Glutamatergic neuron (in vitro differentiated cells): ENCODE data around the gene TECRL. TPM values are rescaled to one million over a fixed set of nuclear protein-coding genes. Genes with fewer than 3 reads are reported as not detected.

Source experiments
- DNase-seq: peaks from one replicate; pipeline ENCODE4 v3.0.0; 2022
- H3K27ac Mint-ChIP-seq: one replicate; pipeline ENCODE4 v1.8.0; 2020; ENCODE audit warnings: mild to moderate bottlenecking, mixed read lengths, inconsistent platforms; ENCODE audit not compliant: unreplicated experiment
- H3K27me3 Mint-ChIP-seq: one replicate; pipeline ENCODE4 v1.8.0; 2020; ENCODE audit warnings: mild to moderate bottlenecking, moderate library complexity, mixed read lengths, inconsistent platforms; ENCODE audit not compliant: unreplicated experiment
- H3K36me3 Mint-ChIP-seq: one replicate; pipeline ENCODE4 v1.8.0; 2020; ENCODE audit warnings: mild to moderate bottlenecking, mixed read lengths, inconsistent platforms; ENCODE audit not compliant: unreplicated experiment
- H3K4me1 Mint-ChIP-seq: one replicate; pipeline ENCODE4 v1.8.0; 2020; ENCODE audit warnings: mild to moderate bottlenecking, low read depth, mixed read lengths, inconsistent platforms; ENCODE audit not compliant: unreplicated experiment
- H3K4me3 Mint-ChIP-seq: one replicate; pipeline ENCODE4 v1.8.0; 2020; ENCODE audit warnings: mild to moderate bottlenecking, mixed read lengths, inconsistent platforms; ENCODE audit not compliant: unreplicated experiment
- H3K9me3 Mint-ChIP-seq: one replicate; pipeline ENCODE4 v1.8.0; 2020; ENCODE audit warnings: mild to moderate bottlenecking, moderate library complexity, mixed read lengths, inconsistent platforms; ENCODE audit not compliant: unreplicated experiment
- total RNA-seq: library from RNA; stranded (reverse); fragmentation: NEBNext Ultra II Directional; extraction: Animal tissue kit (Norgen Biotek cat#: 25700); gene quantifications from one replicate; pipeline ENCODE4 v1.2.1, GENCODE V29; 2021; ENCODE audit not compliant: unreplicated experiment
- TF ChIP-seq, protein P1 (sequence below): fragments of 200-600 bp; sonication (generic); IDR thresholded peaks from one replicate; pipeline ENCODE4 v1.5.0; 2021; ENCODE audit not compliant: partially characterized antibody, unreplicated experiment

Gene TECRL
- total RNA-seq, 1 donor from 2014 or later = not detected

- Mint-ChIP-seq H3K27ac (no peak overlapping the region), H3K36me3 (no peaks in the 10 kb centered on the region), H3K9me3 (no peaks in the 10 kb centered on the region), H3K4me1 (no peaks in the 10 kb centered on the region), H3K4me3 (no peak overlapping the region), H3K27me3 (no peaks in the 10 kb centered on the region)
- DNase-seq = no peak
- TF ChIP-seq, protein P1, sequence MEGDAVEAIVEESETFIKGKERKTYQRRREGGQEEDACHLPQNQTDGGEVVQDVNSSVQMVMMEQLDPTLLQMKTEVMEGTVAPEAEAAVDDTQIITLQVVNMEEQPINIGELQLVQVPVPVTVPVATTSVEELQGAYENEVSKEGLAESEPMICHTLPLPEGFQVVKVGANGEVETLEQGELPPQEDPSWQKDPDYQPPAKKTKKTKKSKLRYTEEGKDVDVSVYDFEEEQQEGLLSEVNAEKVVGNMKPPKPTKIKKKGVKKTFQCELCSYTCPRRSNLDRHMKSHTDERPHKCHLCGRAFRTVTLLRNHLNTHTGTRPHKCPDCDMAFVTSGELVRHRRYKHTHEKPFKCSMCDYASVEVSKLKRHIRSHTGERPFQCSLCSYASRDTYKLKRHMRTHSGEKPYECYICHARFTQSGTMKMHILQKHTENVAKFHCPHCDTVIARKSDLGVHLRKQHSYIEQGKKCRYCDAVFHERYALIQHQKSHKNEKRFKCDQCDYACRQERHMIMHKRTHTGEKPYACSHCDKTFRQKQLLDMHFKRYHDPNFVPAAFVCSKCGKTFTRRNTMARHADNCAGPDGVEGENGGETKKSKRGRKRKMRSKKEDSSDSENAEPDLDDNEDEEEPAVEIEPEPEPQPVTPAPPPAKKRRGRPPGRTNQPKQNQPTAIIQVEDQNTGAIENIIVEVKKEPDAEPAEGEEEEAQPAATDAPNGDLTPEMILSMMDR = no peak
These were observed 3.5 kb downstream of the TECRL start for GRCh38 chr4:64405761-64406160.

- H3K36me3 Mint-ChIP-seq = no peaks in the 10 kb centered on the region
- H3K4me1 Mint-ChIP-seq = no peaks in the 10 kb centered on the region
- H3K9me3 Mint-ChIP-seq = no peaks in the 10 kb centered on the region
- H3K27me3 Mint-ChIP-seq = no peaks in the 10 kb centered on the region
- H3K4me3 Mint-ChIP-seq = no peak overlapping the region
- DNase-seq = no peak
- H3K27ac Mint-ChIP-seq = no peak overlapping the region
- TF ChIP-seq, protein P1 = no peak
These were observed 6.6 kb downstream of the TECRL start for GRCh38 chr4:64402684-64403083.

DNA sequence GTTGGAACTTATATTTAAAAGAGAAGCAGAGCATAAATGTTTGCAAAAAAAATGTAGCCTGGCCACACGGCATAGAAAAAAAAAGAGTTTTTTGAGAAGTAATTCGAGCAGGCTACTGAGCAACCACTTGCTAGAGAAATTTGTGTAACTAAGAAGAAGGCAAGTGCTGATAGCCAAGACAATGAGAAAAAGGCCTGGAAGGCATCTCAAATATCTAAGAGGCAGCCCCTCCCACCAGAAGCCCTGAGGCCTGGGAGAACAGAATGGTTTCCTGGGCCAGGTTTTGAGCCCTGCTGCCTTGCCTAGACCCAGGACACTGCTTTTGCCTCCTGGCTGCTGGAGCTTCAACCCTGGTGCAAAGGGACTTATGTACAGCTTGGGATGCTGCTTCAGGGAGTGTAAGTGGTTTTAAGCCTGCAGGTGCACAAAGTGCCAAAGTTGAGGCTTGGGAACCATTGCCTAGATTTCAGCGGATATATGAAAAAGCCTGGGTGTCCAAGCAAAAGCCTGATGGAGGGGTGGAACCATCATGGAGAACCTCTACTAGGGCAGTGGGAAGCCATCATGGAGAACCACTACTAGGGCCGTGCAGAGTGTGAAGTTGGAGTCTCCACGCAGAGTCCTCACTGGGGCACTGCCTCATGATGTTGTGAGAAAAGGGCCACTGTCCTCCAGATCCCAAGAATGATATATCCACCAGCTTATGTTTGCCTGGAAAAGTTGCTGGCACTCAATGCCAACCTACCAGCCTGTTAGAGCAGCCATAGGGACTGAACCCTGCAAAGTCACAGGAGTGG, 9.7 kb downstream of the TECRL start:
- no peak overlapping the region for H3K4me3 Mint-ChIP-seq
- H3K4me1 Mint-ChIP-seq = no peaks in the 10 kb centered on the region
- TF ChIP-seq, protein P1 = no peak
- no peaks in the 10 kb centered on the region for H3K9me3 Mint-ChIP-seq
- H3K36me3 Mint-ChIP-seq = no peaks in the 10 kb centered on the region
- no peak overlapping the region for H3K27ac Mint-ChIP-seq
- DNase-seq = no peak
- no peaks in the 10 kb centered on the region for H3K27me3 Mint-ChIP-seq

- TF ChIP-seq, protein P1 = no peak
- H3K9me3 Mint-ChIP-seq = no peaks in the 10 kb centered on the region
- H3K36me3 Mint-ChIP-seq = no peaks in the 10 kb centered on the region
- H3K27me3 Mint-ChIP-seq = no peaks in the 10 kb centered on the region
- no peak for DNase-seq
- H3K4me1 Mint-ChIP-seq = no peaks in the 10 kb centered on the region
- no peak overlapping the region for H3K27ac Mint-ChIP-seq
- H3K4me3 Mint-ChIP-seq = no peak overlapping the region
These were observed 14.8 kb downstream of the TECRL start for GRCh38 chr4:64394469-64394868.

DNA sequence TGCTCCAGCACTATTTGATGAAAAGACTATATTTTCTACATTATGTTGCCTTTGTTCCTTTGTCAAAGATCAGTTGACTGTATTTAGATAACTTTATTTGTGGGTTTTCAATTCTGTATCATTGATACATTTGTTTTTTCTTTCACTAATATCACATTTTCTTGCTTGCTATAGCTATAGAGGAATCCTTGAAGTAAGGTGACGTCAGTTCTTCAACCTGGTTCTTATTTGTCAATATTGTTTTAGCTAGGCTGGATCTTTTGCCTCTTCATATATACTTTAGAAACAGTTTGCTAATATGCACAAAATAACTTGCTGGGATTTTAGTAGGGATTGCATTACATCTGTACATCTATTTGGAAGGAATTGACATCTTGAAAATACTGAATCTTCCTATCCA, 21.0 kb downstream of the TECRL start:
- Mint-ChIP-seq H3K36me3 (no peaks in the 10 kb centered on the region), H3K27ac (no peak overlapping the region), H3K4me3 (no peak overlapping the region), H3K4me1 (no peaks in the 10 kb centered on the region), H3K9me3 (no peaks in the 10 kb centered on the region), H3K27me3 (no peaks in the 10 kb centered on the region)
- TF ChIP-seq, protein P1 = no peak
- DNase-seq = no peak
